Cardiac muscle cell (in vitro differentiated cells and primary cell): ENCODE measurements around the gene CACNA2D3. TPM values are rescaled to one million over a fixed set of nuclear protein-coding genes. Genes with fewer than 3 reads are reported as not detected.
"Not testable (repeated sequence)": the region's sequence is repeated elsewhere in the genome, so short reads cannot be mapped to it uniquely, and the experiment has no call there.

Experiments used
- DNase-seq, 2 donors: peaks; one replicate each; pipeline versions ENCODE4 v3.0.0 to v3.0.0-alpha.2; 2010 to 2017; ENCODE audit warnings: low read depth in 1 of 2, low spot score in 1 of 2
- H3K27ac ChIP-seq: fragments of 200-600 bp; sonication (generic); 2 replicates; pipeline ENCODE4 v1.5.1; 2016
- H3K27me3 ChIP-seq: fragments of 200-600 bp; sonication (generic); 2 replicates; pipeline ENCODE4 v1.6.0; 2016; ENCODE audit warnings: control low read depth
- H3K36me3 ChIP-seq: fragments of 200-600 bp; sonication (generic); 2 replicates; pipeline ENCODE4 v1.5.1; 2016; ENCODE audit warnings: control low read depth
- H3K4me1 ChIP-seq: fragments of 200-600 bp; sonication (generic); 2 replicates; pipeline ENCODE4 v1.8.1; 2017; ENCODE audit warnings: low read depth, mild to moderate bottlenecking, mixed run types
- H3K4me3 ChIP-seq: fragments of 200-600 bp; sonication (generic); 2 replicates; pipeline ENCODE4 v1.5.1; 2016; ENCODE audit warnings: mild to moderate bottlenecking
- H3K9me3 ChIP-seq: fragments of 200-600 bp; sonication (generic); 2 replicates; pipeline ENCODE4 v1.5.1; 2017; ENCODE audit warnings: low read depth, mild to moderate bottlenecking, control low read depth
- CTCF ChIP-seq: IDR thresholded peaks from 2 replicates; pipeline ENCODE4 v1.5.1; 2012; ENCODE audit warnings: low read depth, mild to moderate bottlenecking, low read length
- polyA plus RNA-seq: library from polyadenylated mRNA; unstranded; fragments of >200 nt; fragmentation: Nextera tagmentation; extraction: Ambion mirVana; gene quantifications from 2 replicates; pipeline ENCODE4 v1.2.1, GENCODE V29; 2016
- total RNA-seq: library from RNA; depleted of rRNA; stranded (reverse); fragments of >200 nt; gene quantifications from 2 replicates; pipeline ENCODE4 v1.2.3, GENCODE V29; 2016

The CACNA2D3 gene
- total and polyA plus RNA-seq, 2 experiments from 2014 or later = 0.45 to 0.59 TPM

GRCh38 chr3:54621184-54621583 lies 498.8 kb downstream of the CACNA2D3 start:
- DNase-seq = no peak
- no peak overlapping the region for H3K27ac ChIP-seq
- H3K4me1 ChIP-seq = no peaks in the 10 kb centered on the region
- no peaks in the 10 kb centered on the region for H3K36me3 ChIP-seq
- no peak overlapping the region for H3K4me3 ChIP-seq
- no peaks in the 10 kb centered on the region for H3K9me3 ChIP-seq
- no peak for TF ChIP-seq CTCF
- no peaks in the 10 kb centered on the region for H3K27me3 ChIP-seq

- no peaks in the 10 kb centered on the region for H3K36me3 ChIP-seq
- no peaks in the 10 kb centered on the region for H3K4me1 ChIP-seq
- H3K9me3 ChIP-seq = no peaks in the 10 kb centered on the region
- no peak overlapping the region for H3K27ac ChIP-seq
- H3K27me3 ChIP-seq = no peaks in the 10 kb centered on the region
- no peak for DNase-seq
- no peak for TF ChIP-seq CTCF
- no peak overlapping the region for H3K4me3 ChIP-seq
Observed at GRCh38 chr3:54622678-54623077, 500.3 kb downstream of the CACNA2D3 start.

- DNase-seq = no peak
- TF ChIP-seq CTCF = no peak
Observed at GRCh38 chr3:54625805-54626787, 503.7 kb downstream of the CACNA2D3 start.

GRCh38 chr3:54628888-54629441 lies 506.6 kb downstream of the CACNA2D3 start:
- Histone ChIP-seq H3K27me3 (no peaks in the 10 kb centered on the region), H3K9me3 (no peaks in the 10 kb centered on the region), H3K4me3 (no peak overlapping the region), H3K4me1 (no peaks in the 10 kb centered on the region), H3K27ac (no peak overlapping the region), H3K36me3 (no peaks in the 10 kb centered on the region)
- no peak for DNase-seq
- TF ChIP-seq CTCF = no peak

More at GRCh38 chr3:54625805-54626787, 503.7 kb downstream of the CACNA2D3 start:
- Histone ChIP-seq H3K36me3 (no peaks in the 10 kb centered on the region), H3K9me3 (no peaks in the 10 kb centered on the region), H3K4me1 (no peaks in the 10 kb centered on the region), H3K4me3 (no peak overlapping the region), H3K27me3 (no peaks in the 10 kb centered on the region), H3K27ac (no peak overlapping the region)

- H3K36me3 ChIP-seq = no peaks in the 10 kb centered on the region
- no peaks in the 10 kb centered on the region for H3K9me3 ChIP-seq
- no peak for DNase-seq
- no peak overlapping the region for H3K4me3 ChIP-seq
- H3K27me3 ChIP-seq = no peaks in the 10 kb centered on the region
- no peaks in the 10 kb centered on the region for H3K4me1 ChIP-seq
- H3K27ac ChIP-seq = no peak overlapping the region
- no peak for TF ChIP-seq CTCF
Observed at GRCh38 chr3:54630101-54630623, 507.8 kb downstream of the CACNA2D3 start.

- DNase-seq = not testable (repeated sequence)
Observed at GRCh38 chr3:54631001-54631400, 508.6 kb downstream of the CACNA2D3 start.

More at GRCh38 chr3:54631001-54631400, 508.6 kb downstream of the CACNA2D3 start:
- H3K27me3 ChIP-seq, H3K36me3 ChIP-seq, H3K4me3 ChIP-seq, H3K27ac ChIP-seq, H3K9me3 ChIP-seq, H3K4me1 ChIP-seq: not testable (repeated sequence)
